ENCODE data around the gene ALDH8A1. TPM values are rescaled to one million over a fixed set of nuclear protein-coding genes. Genes with fewer than 3 reads are reported as not detected.

ALDH8A1 gene
- total RNA-seq, 1 experiment from 2014 or later: not detected

DNA sequence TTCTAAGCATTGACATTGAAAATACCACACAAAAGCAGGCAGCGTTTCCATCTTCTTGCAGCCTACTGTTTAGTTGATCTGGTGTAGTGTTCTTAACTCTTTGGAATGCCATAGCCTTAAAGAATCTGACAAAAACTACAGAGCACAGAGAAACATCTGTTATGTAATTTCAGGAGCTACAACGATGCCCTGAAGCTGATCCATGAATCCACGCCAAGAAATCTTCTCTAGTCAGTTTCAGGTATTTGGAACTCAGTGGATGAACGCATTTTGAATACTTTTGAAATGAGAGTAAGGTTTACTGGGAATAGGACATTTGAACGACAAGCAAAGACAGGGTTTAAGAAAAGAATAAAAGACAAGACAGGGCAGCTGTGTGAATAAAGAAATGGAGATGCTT lies 17.8 kb downstream of the ALDH8A1 start:
- H3K4me3 Mint-ChIP-seq: no peak overlapping the region
- no peak overlapping the region for H3T11ph ChIP-seq (ENCODE audit: low read length)
- H3K14ac ChIP-seq (ENCODE audit: insufficient read depth, low read length): no peak overlapping the region
- H2BK120ac ChIP-seq (ENCODE audit: low read depth, low read length, poor library complexity, severe bottlenecking): no peak overlapping the region
- no peak overlapping the region for H2AFZ ChIP-seq (ENCODE audit: low read length)
- H4K20me1 ChIP-seq (ENCODE audit: control insufficient read depth, insufficient read depth, insufficient read length): no peaks in the 10 kb centered on the region
- no peak overlapping the region for H4K5ac ChIP-seq (ENCODE audit: insufficient read length, low read depth, low read length)
- H2BK20ac ChIP-seq (ENCODE audit: low read depth, low read length, poor library complexity, severe bottlenecking): no peak overlapping the region
- no peak overlapping the region for H2BK5ac ChIP-seq (ENCODE audit: insufficient read length, low read length)
- H3K23me2 ChIP-seq (ENCODE audit: insufficient read length, low read depth, low read length, poor library complexity, severe bottlenecking): no peaks in the 10 kb centered on the region
- no peak overlapping the region for H3K9ac ChIP-seq (ENCODE audit: extremely low read depth, insufficient read length, low read length)
- H3K27me3 ChIP-seq (ENCODE audit: insufficient read depth, low read length): no peaks in the 10 kb centered on the region
- no peak overlapping the region for H3K4ac ChIP-seq (ENCODE audit: low read depth, low read length)
- H3K27me3 Mint-ChIP-seq (ENCODE audit: low read depth): peaks cover 1% of the 10 kb centered on the region; the same call in 1 of the 2 replicates
- no peak overlapping the region for H3K27ac Mint-ChIP-seq
- H3K9me3 Mint-ChIP-seq: no peaks in the 10 kb centered on the region
- H2AK5ac ChIP-seq (ENCODE audit: insufficient read length, low read length): no peak overlapping the region
- no peaks in the 10 kb centered on the region for H3K79me1 ChIP-seq (ENCODE audit: insufficient read depth, low read depth, low read length, poor library complexity, severe bottlenecking)
- H2BK15ac ChIP-seq (ENCODE audit: low read depth, low read length): no peak overlapping the region
- no peak overlapping the region for H3K56ac ChIP-seq (ENCODE audit: insufficient read length, low read depth, low read length)
- TF ChIP-seq, protein P1, sequence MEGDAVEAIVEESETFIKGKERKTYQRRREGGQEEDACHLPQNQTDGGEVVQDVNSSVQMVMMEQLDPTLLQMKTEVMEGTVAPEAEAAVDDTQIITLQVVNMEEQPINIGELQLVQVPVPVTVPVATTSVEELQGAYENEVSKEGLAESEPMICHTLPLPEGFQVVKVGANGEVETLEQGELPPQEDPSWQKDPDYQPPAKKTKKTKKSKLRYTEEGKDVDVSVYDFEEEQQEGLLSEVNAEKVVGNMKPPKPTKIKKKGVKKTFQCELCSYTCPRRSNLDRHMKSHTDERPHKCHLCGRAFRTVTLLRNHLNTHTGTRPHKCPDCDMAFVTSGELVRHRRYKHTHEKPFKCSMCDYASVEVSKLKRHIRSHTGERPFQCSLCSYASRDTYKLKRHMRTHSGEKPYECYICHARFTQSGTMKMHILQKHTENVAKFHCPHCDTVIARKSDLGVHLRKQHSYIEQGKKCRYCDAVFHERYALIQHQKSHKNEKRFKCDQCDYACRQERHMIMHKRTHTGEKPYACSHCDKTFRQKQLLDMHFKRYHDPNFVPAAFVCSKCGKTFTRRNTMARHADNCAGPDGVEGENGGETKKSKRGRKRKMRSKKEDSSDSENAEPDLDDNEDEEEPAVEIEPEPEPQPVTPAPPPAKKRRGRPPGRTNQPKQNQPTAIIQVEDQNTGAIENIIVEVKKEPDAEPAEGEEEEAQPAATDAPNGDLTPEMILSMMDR (conservative IDR thresholded peaks at IDR 0.05): no peak
- no peak overlapping the region for H3K27ac ChIP-seq (ENCODE audit: insufficient read length, low read depth, low read length)
- H4K8ac ChIP-seq (replicated peaks; ENCODE audit: insufficient read length, low read depth, low read length): no peak overlapping the region
- peaks cover 0 to 3% of the 10 kb centered on the region in 2 experiments; a peak in 1 of 4 replicates for H3K4me1 Mint-ChIP-seq
- H3K18ac ChIP-seq (ENCODE audit: insufficient read length, low read depth, low read length): no peak overlapping the region
- H3K4me1 ChIP-seq (ENCODE audit: insufficient read depth, low read length): no peaks in the 10 kb centered on the region
- H3K36me3 Mint-ChIP-seq (ENCODE audit: insufficient read depth in 1 of 3, low read depth in 3 of 3): no peaks in the 10 kb centered on the region
- no peak overlapping the region for H3K4me2 ChIP-seq (ENCODE audit: insufficient read depth, insufficient read length, low read length)
- no peak overlapping the region for H2BK12ac ChIP-seq (ENCODE audit: insufficient read length, low read depth, low read length)
- no peaks in the 10 kb centered on the region for H3K9me3 ChIP-seq (ENCODE audit: control insufficient read depth, low read depth, low read length)
- no peak overlapping the region for H4K91ac ChIP-seq (ENCODE audit: insufficient read length, low read depth, low read length)
- no peak for DNase-seq
- no peaks in the 10 kb centered on the region for H3K79me2 ChIP-seq (ENCODE audit: insufficient read depth, low read length)
- H3K23ac ChIP-seq (ENCODE audit: insufficient read length, low read depth, low read length): no peak overlapping the region
- WGBS (ENCODE audit: extremely low coverage, insufficient read length, low lambda C conversion rate): no CpG with 5 or more reads among the region's 5 CpGs
